ENCODE results near the gene MRPL43. TPM values are rescaled to one million over a fixed set of nuclear protein-coding genes. Genes with fewer than 3 reads are reported as not detected.
A peak's percentile ranks its signal among the peaks of the same experiment; 100 is the strongest.

Gene MRPL43
- total and polyA plus RNA-seq, 8 donors, result 31.0 to 93.5 (median 39.7) TPM

DNA sequence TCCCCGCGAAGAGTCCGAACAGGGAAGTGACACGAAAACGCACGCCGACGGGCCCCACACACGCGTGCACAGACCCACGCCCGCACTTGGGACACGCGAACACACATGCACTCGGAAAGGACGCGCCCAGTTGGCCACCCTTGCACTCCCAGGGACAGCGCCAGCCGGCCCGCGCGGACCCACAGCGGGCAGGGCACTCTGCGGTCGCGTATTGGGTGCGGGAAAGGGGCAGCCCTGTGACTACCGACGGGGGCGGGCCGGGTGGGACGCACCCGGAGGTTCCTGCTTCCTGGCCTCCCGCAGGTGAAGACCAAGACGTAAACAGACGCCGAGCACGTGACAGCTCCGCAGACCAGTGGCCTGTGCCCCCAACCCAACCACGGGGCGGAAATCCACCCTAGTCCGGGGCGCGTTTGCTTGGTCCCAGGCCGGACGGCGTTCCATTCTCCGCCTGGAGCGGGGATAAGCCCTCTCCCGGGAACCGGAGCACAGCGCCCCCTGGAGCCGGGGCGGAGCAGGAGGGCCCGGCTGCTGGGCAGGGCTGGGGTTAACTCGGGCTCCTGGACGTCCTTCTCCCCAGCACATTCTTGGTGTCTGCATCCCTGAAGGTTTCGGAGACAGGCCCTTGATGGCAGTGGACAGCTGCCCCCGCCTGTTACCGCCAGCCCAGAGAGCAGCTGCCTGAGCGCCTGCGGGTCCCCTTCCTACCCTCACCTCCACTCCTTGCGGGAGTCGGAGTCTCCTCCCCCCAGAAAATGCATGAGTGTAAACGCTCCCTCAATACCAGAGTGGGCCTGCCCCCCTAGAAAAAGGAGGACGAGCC lies 10.3 kb upstream of the MRPL43 start:
- ATAC-seq (peak; percentile 64 to 79 (median 72)), FAIRE-seq (no peak)
- H3K27ac ChIP-seq, result peak overlapping the region; percentile 95 to 99 (median 98)

GRCh38 chr10:100996678-100997359 lies 9.5 kb upstream of the MRPL43 start:
- ATAC-seq (peak; percentile 13 to 46 (median 18)), DNase-seq (peak; percentile 43 to 87 (median 67)), FAIRE-seq (no peak)
- TF ChIP-seq, protein P1, sequence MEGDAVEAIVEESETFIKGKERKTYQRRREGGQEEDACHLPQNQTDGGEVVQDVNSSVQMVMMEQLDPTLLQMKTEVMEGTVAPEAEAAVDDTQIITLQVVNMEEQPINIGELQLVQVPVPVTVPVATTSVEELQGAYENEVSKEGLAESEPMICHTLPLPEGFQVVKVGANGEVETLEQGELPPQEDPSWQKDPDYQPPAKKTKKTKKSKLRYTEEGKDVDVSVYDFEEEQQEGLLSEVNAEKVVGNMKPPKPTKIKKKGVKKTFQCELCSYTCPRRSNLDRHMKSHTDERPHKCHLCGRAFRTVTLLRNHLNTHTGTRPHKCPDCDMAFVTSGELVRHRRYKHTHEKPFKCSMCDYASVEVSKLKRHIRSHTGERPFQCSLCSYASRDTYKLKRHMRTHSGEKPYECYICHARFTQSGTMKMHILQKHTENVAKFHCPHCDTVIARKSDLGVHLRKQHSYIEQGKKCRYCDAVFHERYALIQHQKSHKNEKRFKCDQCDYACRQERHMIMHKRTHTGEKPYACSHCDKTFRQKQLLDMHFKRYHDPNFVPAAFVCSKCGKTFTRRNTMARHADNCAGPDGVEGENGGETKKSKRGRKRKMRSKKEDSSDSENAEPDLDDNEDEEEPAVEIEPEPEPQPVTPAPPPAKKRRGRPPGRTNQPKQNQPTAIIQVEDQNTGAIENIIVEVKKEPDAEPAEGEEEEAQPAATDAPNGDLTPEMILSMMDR (IDR thresholded peaks at IDR 0.05), result no peak
- intact Hi-C loops (cut with DNase I), result no loop called here
- Histone ChIP-seq H3K4me3 (peak overlapping the region; percentile 47 to 91 (median 84)), H3K9me3 (no peaks in the 10 kb centered on the region), H3K27me3 (no peaks in the 10 kb centered on the region), H3K27ac (peak overlapping the region; percentile 95 to 99 (median 98)), H3K36me3 (no peaks in the 10 kb centered on the region), H3K4me1 (peaks cover 0 to 20% (median 8%) of the 10 kb centered on the region in 3 donors)
- WGBS, 2 donors, result 2 to 3% methylated on average over 38 to 46 of the region's 46 CpGs

More for the DNA sequence above, 10.3 kb upstream of the MRPL43 start:
- WGBS, 2 donors, result 0% methylated on average over 56 to 66 of the region's 66 CpGs
- Histone ChIP-seq H3K36me3 (no peaks in the 10 kb centered on the region), H3K4me3 (peak overlapping the region; percentile 47 to 91 (median 84)), H3K9me3 (no peaks in the 10 kb centered on the region), H3K4me1 (peaks cover 0 to 20% (median 8%) of the 10 kb centered on the region in 3 donors), H3K27me3 (no peaks in the 10 kb centered on the region)
- TF ChIP-seq, protein P1 (IDR thresholded peaks at IDR 0.05), result peak; percentile 75 to 93 (median 90)
- peak; percentile 78 to 97 (median 88) for DNase-seq
- intact Hi-C loops (cut with DNase I), result no loop called here

DNA sequence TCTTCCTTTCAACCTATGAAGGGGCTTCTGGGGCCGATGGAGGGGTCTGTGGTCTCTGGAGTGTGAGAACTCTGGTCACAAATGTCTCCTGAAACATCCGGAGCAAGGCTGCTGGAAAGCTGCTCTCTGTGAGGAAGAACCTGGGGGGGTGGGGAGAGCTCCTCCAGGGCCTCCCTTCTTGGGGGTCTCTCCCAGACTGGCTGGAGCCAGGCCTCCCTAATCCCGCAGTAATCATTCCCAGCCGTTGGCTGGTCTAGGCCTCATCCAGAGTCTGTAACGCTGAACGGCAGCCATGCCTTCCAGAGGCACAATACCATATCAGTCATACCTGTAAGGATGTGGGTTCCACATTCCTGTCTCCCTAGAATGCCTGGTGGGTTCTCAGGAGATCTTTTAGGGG lies 7.9 kb upstream of the MRPL43 start:
- intact Hi-C loops (cut with DNase I), result no loop called here
- 62 to 75% methylated on average over 6 of the region's 6 CpGs for WGBS, 2 donors
- H3K27ac ChIP-seq, result no peak overlapping the region

GRCh38 chr10:100993986-100994708 lies 6.8 kb upstream of the MRPL43 start:
- 48 to 49% methylated on average over 10 of the region's 10 CpGs for WGBS, 2 donors
- ATAC-seq (no peak), FAIRE-seq (no peak), DNase-seq (peak in 1 of 6 donors; percentile 33)
- TF ChIP-seq, protein P1 (IDR thresholded peaks at IDR 0.05), result peak in 3 of 4 donors; percentile 34 to 44 (median 41)
- H3K4me1 ChIP-seq, result peaks cover 0 to 12% (median 8%) of the 10 kb centered on the region in 3 donors
- no peak overlapping the region for H3K27ac ChIP-seq
- no peaks in the 10 kb centered on the region for H3K9me3 ChIP-seq
- intact Hi-C loops (cut with DNase I), result no loop called here
- no peak overlapping the region for H3K4me3 ChIP-seq
- H3K36me3 ChIP-seq, result peaks cover 0 to 3% (median 0%) of the 10 kb centered on the region in 3 donors
- no peaks in the 10 kb centered on the region for H3K27me3 ChIP-seq

More for the DNA sequence above, 7.9 kb upstream of the MRPL43 start:
- Histone ChIP-seq H3K9me3 (no peaks in the 10 kb centered on the region), H3K4me3 (no peak overlapping the region), H3K27me3 (no peaks in the 10 kb centered on the region), H3K4me1 (peaks cover 0 to 10% (median 8%) of the 10 kb centered on the region in 3 donors), H3K36me3 (peaks cover 0 to 3% (median 0%) of the 10 kb centered on the region in 3 donors)
- TF ChIP-seq, protein P1 (IDR thresholded peaks at IDR 0.05), result no peak
- peak in 1 of 6 donors; percentile 25 for DNase-seq
- no peak for FAIRE-seq
- ATAC-seq, result no peak
